Prostate gland (tissue), 2 donors: Measurements from ENCODE around the gene PTPRK. TPM values are rescaled to one million over a fixed set of nuclear protein-coding genes. Genes with fewer than 3 reads are reported as not detected.
"Not testable (repeated sequence)": the region's sequence is repeated elsewhere in the genome, so short reads cannot be mapped to it uniquely, and the experiment has no call there.

Experiments used
- DNase-seq: peaks from one replicate; pipeline ENCODE4 v3.0.0-alpha.2; 2019; ENCODE audit warnings: low spot score
- H3K27ac ChIP-seq, 2 donors: fragments of 200-600 bp; sonication (generic); 2 replicates each; pipeline ENCODE4 v1.5.1; 2017 to 2019
- H3K27me3 ChIP-seq: fragments of 200-600 bp; sonication (generic); replicated peaks from 2 replicates; pipeline ENCODE4 v1.5.1; 2019; ENCODE audit not compliant: insufficient read depth
- H3K36me3 ChIP-seq, 2 donors: fragments of 200-600 bp; sonication (generic); 1 replicate in 1 of 2; 2 replicates in 1 of 2; pipeline versions ENCODE4 v1.5.1 to v1.8.1; 2017 to 2019
- H3K4me1 ChIP-seq: fragments of 200-600 bp; sonication (generic); replicated peaks from 2 replicates; pipeline ENCODE4 v1.5.1; 2019
- H3K4me3 ChIP-seq, 2 donors: fragments of 200-600 bp; sonication (generic); 2 replicates each; pipeline ENCODE4 v1.5.1; 2017 to 2019
- H3K9me3 ChIP-seq: fragments of 200-600 bp; sonication (generic); 2 replicates; pipeline ENCODE4 v1.5.1; 2017
- POLR2A ChIP-seq: fragments of 450-650 bp; IDR thresholded peaks from one replicate; pipeline ENCODE4 v1.6.1; 2016; ENCODE audit warnings: antibody characterized with exemption, mild to moderate bottlenecking
- POLR2AphosphoS5 ChIP-seq: sonication (generic); formaldehyde crosslinking; IDR thresholded peaks from one replicate; pipeline ENCODE4 v1.6.1; 2017; ENCODE audit warnings: antibody characterized with exemption
- WGBS: methylation state at CpG from one replicate; pipeline ENCODE4 v1.1.5; 2018; 5-methylcytosine and 5-hydroxymethylcytosine counted together
- intact Hi-C: fragments of 100-400 bp; cut with DNase I; formaldehyde crosslinking; loops from one replicate; pipeline ENCODE4 v1.14.2; 2022
- total RNA-seq, 2 donors: library from RNA; depleted of rRNA; stranded (reverse); fragments of >200 nt; gene quantifications; one replicate each; pipeline ENCODE4 v1.1.0, GENCODE V29; 2016
- TF ChIP-seq, protein P1 (sequence below), 4 experiments: fragments of 200-600 bp in 2 of 4; fragments of 450-650 bp in 2 of 4; sonication (generic) in 2 of 4; IDR thresholded peaks; 1 replicate in 3 of 4; 2 replicates in 1 of 4; pipeline ENCODE4 v1.5.1; 2016 to 2019; ENCODE audit warnings: antibody characterized with exemption in 4 of 4, mild to moderate bottlenecking in 2 of 4, moderate library complexity in 2 of 4

The PTPRK gene
- total RNA-seq, 2 donors from 2014 or later: 32.0 to 64.6 TPM

DNA sequence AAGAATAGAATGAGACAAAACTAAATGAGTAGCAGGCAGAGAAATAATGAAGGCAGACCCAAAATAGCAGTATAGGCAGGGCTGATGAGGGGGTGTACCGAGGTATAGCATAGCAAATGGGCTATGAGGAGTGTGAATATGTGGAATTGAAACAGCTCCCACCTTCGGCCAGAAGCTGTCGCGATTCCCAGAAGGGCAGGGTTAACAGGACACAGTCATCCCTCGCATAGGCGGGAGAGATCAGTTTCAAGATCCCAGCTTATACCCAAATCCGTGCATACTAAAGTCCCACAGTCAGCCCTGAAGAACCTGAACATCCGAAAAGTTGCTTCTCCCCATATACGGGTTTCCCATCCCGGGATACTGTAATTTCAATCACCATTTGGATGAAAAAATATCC lies 82.7 kb downstream of the PTPRK start:
- no peak for TF ChIP-seq POLR2AphosphoS5
- TF ChIP-seq POLR2A: no peak
- TF ChIP-seq, protein P1, sequence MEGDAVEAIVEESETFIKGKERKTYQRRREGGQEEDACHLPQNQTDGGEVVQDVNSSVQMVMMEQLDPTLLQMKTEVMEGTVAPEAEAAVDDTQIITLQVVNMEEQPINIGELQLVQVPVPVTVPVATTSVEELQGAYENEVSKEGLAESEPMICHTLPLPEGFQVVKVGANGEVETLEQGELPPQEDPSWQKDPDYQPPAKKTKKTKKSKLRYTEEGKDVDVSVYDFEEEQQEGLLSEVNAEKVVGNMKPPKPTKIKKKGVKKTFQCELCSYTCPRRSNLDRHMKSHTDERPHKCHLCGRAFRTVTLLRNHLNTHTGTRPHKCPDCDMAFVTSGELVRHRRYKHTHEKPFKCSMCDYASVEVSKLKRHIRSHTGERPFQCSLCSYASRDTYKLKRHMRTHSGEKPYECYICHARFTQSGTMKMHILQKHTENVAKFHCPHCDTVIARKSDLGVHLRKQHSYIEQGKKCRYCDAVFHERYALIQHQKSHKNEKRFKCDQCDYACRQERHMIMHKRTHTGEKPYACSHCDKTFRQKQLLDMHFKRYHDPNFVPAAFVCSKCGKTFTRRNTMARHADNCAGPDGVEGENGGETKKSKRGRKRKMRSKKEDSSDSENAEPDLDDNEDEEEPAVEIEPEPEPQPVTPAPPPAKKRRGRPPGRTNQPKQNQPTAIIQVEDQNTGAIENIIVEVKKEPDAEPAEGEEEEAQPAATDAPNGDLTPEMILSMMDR (IDR thresholded peaks at IDR 0.05): no peak
- Histone ChIP-seq H3K9me3 (no peaks in the 10 kb centered on the region), H3K27me3 (no peaks in the 10 kb centered on the region), H3K36me3 (no peaks in the 10 kb centered on the region), H3K4me1 (no peaks in the 10 kb centered on the region), H3K27ac (no peak overlapping the region), H3K4me3 (no peak overlapping the region)
- 96% methylated on average over 10 of the region's 10 CpGs for WGBS
- DNase-seq: no peak
- intact Hi-C loops: no loop called here

DNA sequence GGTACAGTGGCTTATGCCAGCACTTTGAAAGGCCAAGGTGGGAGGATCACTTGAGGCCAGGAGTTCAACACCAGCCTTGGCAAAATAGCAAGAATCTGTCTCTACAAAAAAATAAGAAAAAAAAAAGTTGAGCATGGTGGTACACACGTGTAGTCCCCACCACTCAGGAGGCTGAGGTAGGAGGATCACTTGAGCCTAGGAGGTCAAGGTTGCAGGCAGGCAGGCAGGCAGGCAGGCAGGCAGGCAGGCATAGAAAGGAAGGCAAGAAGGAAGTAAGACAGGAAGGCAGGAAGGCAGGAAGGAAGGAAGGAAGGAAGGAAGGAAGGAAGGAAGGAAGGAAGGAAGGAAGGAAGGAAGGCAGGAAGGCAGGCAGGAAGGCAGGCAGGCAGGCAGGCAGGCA lies 85.6 kb downstream of the PTPRK start:
- 39% methylated on average over 1 of the region's 1 CpG for WGBS

GRCh38 chr6:128432394-128432793 lies 88.0 kb downstream of the PTPRK start:
- H3K4me3 ChIP-seq: no peak overlapping the region
- no peaks in the 10 kb centered on the region for H3K36me3 ChIP-seq
- no peaks in the 10 kb centered on the region for H3K27me3 ChIP-seq
- TF ChIP-seq POLR2AphosphoS5 (no peak), POLR2A (no peak)
- TF ChIP-seq, protein P1 (IDR thresholded peaks at IDR 0.05): no peak
- no peak for DNase-seq
- no peak overlapping the region for H3K27ac ChIP-seq
- intact Hi-C loops: no loop called here
- H3K9me3 ChIP-seq: no peaks in the 10 kb centered on the region
- no peaks in the 10 kb centered on the region for H3K4me1 ChIP-seq

More for the DNA sequence above, 85.6 kb downstream of the PTPRK start:
- DNase-seq, H3K4me3 ChIP-seq, H3K9me3 ChIP-seq, H3K27me3 ChIP-seq, H3K36me3 ChIP-seq, H3K27ac ChIP-seq, H3K4me1 ChIP-seq, intact Hi-C loops: not testable (repeated sequence)

DNA sequence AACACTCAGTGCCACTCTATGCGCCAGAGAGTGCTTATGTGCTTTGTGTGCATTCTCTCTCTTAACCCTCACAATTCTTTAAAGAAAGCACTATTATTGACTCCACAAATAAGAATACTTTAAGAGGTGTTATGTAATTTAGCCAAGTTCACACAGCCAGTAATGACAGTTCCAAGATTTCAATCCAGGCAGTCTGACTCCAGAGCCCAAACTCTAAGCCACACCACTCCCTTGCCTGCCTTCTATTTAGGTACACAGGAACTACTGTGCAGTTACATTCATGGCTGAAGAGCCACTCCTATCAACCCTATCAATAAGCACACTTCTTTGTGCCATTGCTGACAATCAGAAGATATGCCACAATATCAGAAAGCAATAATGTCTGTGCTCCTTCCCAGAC lies 93.3 kb downstream of the PTPRK start:
- no peak for DNase-seq
- WGBS: 95% methylated on average over 1 of the region's 1 CpG
- TF ChIP-seq POLR2A: no peak
- TF ChIP-seq POLR2AphosphoS5: no peak
- TF ChIP-seq, protein P1 (IDR thresholded peaks at IDR 0.05): no peak
- H3K4me3 ChIP-seq: no peak overlapping the region
- H3K27ac ChIP-seq: no peak overlapping the region
- H3K36me3 ChIP-seq: no peaks in the 10 kb centered on the region
- no peaks in the 10 kb centered on the region for H3K4me1 ChIP-seq
- H3K27me3 ChIP-seq: no peaks in the 10 kb centered on the region
- intact Hi-C loops: no loop called here
- H3K9me3 ChIP-seq: no peaks in the 10 kb centered on the region

GRCh38 chr6:128425856-128426255 lies 94.5 kb downstream of the PTPRK start:
- Histone ChIP-seq H3K27ac (no peak overlapping the region), H3K4me3 (no peak overlapping the region), H3K9me3 (no peaks in the 10 kb centered on the region), H3K27me3 (no peaks in the 10 kb centered on the region), H3K4me1 (no peaks in the 10 kb centered on the region), H3K36me3 (no peaks in the 10 kb centered on the region)
- DNase-seq: no peak
- TF ChIP-seq POLR2A (no peak), POLR2AphosphoS5 (no peak)
- TF ChIP-seq, protein P1 (IDR thresholded peaks at IDR 0.05): no peak
- 92% methylated on average over 2 of the region's 2 CpGs for WGBS
- intact Hi-C loops: no loop called here
